C4-2B (cell line): ENCODE results near the gene HOXB8.

Experiments
- H3K27ac ChIP-seq: fragments of 450-650 bp; 2 replicates; pipeline ENCODE4 v1.5.1; 2017
- ZFX ChIP-seq: fragments of 450-650 bp; IDR thresholded peaks from 2 replicates; pipeline ENCODE4 v1.6.1; 2017
- TF ChIP-seq, protein P1 (sequence below): fragments of 450-650 bp; conservative IDR thresholded peaks from 2 replicates; pipeline ENCODE4 v1.5.1; 2017; ENCODE audit warnings: mild to moderate bottlenecking

The HOXB8 gene

DNA sequence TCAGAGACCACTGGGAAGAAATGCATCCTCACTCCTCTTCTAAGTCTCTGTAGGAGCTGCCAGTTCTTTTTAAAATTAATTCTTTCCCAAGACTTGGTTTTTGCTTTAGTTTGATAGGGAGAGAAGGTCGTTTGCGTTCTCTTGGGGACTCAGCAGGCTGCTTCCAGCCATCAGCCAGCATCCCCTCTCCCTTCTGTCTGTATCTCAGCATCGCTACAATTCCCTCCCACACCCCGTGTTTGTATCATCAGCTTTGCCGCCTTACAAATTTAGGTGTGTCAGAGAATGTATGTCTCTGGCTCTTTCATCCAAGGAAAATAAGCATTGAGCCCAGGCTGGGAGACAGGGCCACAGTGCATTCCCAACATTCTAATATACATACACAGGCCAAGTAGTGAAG lies 15.7 kb downstream of the HOXB8 start:
- no peak for TF ChIP-seq ZFX
- TF ChIP-seq, protein P1, sequence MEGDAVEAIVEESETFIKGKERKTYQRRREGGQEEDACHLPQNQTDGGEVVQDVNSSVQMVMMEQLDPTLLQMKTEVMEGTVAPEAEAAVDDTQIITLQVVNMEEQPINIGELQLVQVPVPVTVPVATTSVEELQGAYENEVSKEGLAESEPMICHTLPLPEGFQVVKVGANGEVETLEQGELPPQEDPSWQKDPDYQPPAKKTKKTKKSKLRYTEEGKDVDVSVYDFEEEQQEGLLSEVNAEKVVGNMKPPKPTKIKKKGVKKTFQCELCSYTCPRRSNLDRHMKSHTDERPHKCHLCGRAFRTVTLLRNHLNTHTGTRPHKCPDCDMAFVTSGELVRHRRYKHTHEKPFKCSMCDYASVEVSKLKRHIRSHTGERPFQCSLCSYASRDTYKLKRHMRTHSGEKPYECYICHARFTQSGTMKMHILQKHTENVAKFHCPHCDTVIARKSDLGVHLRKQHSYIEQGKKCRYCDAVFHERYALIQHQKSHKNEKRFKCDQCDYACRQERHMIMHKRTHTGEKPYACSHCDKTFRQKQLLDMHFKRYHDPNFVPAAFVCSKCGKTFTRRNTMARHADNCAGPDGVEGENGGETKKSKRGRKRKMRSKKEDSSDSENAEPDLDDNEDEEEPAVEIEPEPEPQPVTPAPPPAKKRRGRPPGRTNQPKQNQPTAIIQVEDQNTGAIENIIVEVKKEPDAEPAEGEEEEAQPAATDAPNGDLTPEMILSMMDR: no peak
- H3K27ac ChIP-seq: no peak overlapping the region

DNA sequence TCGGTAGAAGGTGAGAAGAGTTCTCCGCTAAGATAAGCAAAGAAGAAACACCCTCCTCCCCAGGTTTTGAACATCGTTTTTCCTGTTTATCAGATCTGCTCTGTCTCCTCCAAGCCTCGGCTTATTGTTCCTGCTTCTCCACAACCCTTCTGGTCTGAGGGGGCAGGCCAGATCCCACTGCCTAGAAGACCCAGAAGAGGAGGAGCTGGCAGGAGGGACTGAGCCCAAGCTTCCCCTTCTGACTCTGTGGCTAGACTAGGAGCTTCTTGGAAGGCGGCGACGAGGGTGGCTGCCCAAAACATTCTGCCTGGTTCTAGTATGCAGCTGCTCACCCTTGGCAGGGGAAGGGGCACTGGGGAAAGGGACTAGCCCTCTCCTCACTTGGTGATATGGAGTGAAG lies 16.4 kb downstream of the HOXB8 start:
- no peak for TF ChIP-seq ZFX
- TF ChIP-seq, protein P1: no peak
- no peak overlapping the region for H3K27ac ChIP-seq

DNA sequence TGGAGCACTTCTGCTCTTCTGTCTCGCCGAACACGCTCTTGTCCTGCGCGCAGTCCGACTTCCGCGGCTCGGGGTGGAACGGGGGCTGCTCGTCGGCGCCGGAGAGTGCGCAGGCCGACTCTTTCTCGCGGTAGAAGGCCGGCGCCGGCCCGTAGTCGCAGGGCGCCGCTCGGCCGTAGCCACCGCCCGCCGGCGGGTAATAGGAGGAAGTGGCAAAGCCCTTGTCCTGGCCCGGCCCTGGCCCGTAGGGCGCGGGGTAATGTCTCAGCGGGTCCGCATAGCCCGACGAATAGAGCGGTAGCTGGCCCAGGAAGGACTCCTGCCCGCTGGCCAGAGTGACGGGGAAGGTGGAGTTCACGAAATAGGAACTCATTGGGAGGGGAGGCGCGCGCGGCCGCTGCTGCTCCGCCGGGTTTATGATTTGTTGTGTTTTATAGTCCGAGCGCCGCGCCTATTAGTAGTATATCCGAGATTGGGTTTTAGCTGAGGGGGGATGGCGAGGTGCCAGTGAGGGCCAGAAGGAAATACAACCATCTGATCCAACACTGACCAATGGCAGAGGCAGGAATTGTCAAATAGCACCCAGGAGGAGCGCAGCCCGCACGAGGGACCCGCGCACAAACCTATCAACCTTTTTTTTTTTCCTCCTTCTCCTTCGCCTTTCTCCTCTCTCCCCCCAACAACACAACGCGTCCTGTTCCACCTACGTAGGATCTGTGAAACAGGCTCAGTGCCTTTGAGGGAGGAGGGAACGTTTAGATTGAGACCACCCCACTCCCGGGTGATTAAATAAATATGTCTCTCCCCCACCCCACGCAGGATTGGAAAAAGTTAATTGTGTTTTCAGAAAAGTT lies 17.1 kb downstream of the HOXB8 start:
- TF ChIP-seq, protein P1: no peak
- peak; percentile 38; the same call in 1 of the 2 replicates for TF ChIP-seq ZFX
- H3K27ac ChIP-seq: peak overlapping the region; percentile 25; the same call in 1 of the 2 replicates

GRCh38 chr17:48597528-48597777 lies 17.6 kb downstream of the HOXB8 start:
- peak overlapping the region; percentile 25; the same call in 1 of the 2 replicates for H3K27ac ChIP-seq
- TF ChIP-seq, protein P1: no peak
- TF ChIP-seq ZFX: no peak

DNA sequence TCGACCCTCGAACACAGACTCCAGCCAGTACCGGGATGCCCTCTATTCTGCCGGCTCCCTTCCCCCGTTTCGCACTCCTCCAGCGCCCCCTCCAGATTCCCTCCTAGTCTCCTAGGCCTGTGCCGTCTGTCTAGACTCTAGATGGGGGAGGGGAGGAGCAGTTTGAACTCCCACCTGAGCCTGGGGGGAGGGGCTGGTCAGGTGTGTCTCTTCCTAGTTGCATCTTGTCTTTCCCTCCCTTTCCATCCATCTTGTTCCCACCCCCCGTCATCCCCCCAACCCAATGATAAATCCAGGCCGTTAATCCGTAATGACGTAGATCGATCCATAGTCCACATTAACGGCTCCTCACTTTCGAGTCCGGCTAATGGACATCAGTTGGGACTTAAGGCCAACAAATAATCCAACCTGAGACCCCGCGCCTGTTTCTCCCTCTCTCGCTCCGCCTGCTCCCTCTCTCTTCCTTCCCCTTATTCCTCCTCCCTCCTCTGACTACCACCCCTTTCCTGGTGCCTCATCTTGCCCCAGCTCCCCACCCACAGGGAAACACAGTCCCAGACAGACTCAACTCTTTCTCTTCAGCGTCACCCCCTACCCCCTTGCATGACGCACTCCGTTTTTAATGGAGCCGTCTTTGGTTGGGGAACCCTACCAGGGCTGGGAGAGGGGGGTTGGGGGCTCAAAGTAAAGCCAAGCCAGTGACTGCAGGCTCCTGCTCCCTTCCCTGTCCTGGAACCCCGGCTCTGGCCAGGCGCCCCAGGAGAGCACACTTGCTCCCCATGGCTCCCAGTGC lies 18.2 kb downstream of the HOXB8 start:
- peak overlapping the region; percentile 25; the same call in 1 of the 2 replicates for H3K27ac ChIP-seq
- TF ChIP-seq, protein P1: no peak
- no peak for TF ChIP-seq ZFX

GRCh38 chr17:48596000-48596734 lies 18.9 kb downstream of the HOXB8 start:
- TF ChIP-seq ZFX: no peak
- TF ChIP-seq, protein P1: no peak
- no peak overlapping the region for H3K27ac ChIP-seq
